GM19468 (cell line): ENCODE data around the gene LDLRAD4.

Source experiments
- ATAC-seq: cut with Tn5 transposase; IDR thresholded peaks from one replicate; pipeline ENCODE4 v1.9.1; 2021; ENCODE audit warnings: mild to moderate bottlenecking, moderate library complexity, moderate number of reproducible peaks; ENCODE audit not compliant: unreplicated experiment; ENCODE audit errors: extremely low read depth

The LDLRAD4 gene

DNA sequence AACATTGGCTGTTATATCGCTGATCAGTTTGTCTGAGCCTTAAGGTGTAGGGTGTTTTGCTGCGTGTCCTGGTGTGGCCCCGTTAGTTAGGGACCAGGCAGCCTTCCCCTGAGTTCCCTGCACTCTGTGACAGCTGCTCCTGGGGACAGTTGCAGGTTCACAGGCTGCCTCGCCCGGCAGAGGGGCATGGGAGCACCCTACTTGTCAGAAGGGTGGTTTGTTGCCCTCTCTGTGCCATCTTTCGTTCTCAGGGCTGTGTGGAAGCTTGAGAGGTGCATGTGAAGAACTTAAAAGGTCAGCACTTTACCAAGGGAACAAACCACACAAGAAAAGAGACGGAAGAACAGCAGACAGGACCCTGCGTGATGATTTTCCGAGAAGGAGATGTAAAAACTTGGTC lies 159.6 kb downstream of the LDLRAD4 start:
- ATAC-seq, result no peak

DNA sequence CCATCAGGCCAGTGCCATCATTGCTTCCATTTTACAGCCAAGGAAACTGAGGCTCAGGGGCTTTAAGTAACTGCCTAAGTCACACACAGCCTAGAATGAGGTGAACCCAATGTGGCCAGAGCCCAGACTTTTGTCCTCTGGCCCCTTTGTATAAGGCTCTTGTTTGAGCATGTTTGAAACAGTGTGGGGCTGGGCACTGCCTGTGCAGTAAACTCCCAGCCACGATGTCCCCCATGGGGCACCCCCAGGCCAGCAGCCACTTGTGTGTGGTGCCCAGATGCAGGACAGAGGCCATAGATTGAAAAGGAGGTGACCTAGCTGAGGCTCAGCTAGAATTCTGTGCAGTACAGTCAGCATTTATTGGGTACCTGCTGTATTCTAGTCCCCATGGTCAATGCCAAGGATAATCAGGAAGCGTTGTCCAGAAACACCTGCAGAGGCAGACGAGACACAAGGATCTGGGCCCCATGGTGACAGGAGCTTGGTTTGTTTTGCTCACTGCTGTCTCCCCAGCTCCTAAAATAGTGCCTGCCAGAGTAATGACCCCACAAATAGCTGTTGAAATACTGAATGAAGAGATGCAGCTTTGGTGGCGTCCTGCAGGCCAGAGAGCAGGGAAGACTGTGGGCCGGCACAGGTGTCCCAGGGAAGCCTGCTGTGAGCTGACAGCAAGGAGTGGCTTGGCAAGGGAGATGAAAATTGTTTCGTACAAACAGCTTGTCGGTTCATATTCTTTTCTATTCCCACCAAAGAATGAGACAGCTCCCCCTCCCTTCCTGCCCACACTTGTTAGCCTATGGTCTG lies 160.7 kb downstream of the LDLRAD4 start:
- ATAC-seq, result no peak

DNA sequence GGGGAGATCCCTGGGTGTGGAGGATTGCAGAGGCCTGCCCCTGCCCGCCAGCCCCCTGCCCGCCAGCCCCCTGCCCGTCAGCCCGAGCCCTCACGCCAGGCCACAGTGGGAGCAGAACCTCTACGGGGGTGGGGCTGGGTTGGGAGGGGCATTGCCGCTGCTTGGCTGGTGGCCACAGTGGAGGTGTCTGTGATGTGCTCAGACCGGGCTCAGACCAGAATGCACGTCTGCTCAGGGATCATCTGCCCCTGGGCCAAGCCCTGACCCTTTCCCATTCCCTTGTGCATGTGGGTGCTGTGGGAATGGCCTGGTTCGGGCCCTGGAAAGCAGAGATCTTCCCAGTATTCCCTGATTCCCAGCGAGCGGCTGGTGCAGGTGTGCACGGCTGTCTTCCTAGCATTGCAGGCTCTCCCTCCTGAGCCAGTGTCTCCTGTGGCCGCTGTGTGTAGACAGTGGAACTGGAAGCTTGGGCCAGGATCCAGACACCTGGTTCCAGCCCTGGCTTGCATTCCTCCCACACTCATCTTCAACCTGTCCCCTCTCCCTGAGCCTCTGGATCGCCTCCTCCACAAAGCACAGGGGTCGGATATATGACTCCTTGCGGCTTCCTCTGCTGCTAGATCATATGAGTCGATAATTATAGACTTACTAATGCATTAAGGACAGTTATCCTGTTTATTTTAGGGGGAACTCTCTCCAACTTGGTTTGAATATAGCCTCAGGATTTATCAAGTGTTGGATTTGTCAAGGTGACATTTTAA lies 161.6 kb downstream of the LDLRAD4 start:
- ATAC-seq, result no peak

DNA sequence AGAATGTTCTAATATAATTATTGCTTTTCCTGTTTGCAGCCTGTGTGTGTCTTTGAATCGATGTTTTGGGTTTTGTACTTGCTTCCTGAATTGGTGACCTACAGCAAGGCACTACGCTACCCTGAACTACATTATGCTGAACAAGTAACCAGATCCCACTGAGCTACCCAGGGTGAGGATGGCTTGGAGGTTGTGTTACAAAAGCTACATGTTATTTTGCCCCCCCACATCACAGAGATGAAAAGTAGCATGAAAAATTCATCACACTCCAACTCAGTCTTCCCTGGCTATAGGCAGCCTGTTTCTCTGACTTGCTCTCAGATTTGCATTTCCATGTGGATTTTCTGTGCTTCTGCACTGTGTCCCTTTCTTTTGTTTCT lies 162.1 kb downstream of the LDLRAD4 start:
- no peak for ATAC-seq

DNA sequence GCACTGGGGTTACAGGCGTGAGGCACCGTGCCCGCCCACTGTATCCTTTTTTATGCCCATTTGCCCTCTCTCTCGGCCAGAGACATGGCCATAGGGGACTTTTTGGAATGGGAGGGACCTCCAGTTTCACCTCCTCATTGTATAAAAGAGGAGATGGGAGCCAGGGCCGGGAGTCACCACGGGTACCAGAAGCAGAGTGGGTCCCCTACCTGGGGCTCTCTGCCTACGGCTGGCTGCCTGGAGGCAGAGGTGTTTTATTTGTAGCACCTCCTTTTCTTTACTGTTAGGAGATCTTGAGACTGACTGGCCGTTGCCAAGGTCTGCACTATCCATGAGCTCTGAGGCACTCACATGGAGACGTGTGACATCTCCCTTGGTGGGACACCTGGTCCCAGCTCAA lies 162.8 kb downstream of the LDLRAD4 start:
- no peak for ATAC-seq

DNA sequence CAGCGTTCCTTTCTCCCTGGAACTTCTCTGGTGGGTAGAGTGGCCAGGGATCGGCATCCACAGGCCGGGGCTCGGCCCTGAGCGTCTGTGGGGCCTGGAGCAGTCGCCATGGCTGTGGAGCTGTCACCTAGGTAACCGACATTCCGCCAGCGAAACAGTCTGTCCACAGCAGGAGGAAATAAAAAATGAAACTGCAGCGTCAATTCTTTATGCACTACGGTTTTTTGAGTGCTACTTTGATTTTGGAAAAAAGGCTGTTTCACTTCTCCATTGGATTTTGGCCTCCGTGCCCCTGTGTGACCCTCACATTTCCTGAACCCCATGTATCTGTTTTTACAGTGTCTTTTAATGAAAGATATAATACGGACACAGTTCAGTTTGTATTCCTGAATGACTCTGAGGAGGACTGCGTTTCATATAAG lies 163.4 kb downstream of the LDLRAD4 start:
- ATAC-seq, result no peak

DNA sequence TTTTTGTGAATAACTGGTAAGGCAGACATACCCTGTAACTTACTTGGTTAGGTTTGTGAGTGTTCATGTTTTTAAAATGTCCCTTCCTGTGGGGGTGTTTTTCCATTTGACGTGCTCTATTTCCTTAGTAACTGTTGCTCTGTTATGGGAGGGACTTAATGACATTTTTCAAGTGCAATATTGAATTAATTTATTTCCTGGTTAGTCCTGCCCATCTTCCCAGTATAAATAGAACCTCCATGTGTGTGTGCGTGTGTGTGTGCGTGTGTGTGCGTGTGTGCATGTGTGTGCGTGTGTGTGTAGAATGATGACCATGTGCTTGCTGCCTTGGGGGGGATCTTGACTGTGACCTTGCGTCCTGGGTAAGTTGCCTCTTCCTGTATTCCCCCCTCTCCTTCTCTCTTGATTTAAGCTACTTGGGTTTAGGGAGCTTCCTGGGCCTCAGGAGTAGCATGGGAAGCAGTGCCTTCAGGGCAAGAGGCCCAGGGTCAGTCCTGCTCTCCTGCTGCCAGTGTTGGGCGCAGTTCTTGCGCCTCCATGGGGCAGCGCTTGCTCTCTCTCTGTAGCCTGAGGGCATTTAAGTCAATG lies 163.9 kb downstream of the LDLRAD4 start:
- ATAC-seq, result no peak

DNA sequence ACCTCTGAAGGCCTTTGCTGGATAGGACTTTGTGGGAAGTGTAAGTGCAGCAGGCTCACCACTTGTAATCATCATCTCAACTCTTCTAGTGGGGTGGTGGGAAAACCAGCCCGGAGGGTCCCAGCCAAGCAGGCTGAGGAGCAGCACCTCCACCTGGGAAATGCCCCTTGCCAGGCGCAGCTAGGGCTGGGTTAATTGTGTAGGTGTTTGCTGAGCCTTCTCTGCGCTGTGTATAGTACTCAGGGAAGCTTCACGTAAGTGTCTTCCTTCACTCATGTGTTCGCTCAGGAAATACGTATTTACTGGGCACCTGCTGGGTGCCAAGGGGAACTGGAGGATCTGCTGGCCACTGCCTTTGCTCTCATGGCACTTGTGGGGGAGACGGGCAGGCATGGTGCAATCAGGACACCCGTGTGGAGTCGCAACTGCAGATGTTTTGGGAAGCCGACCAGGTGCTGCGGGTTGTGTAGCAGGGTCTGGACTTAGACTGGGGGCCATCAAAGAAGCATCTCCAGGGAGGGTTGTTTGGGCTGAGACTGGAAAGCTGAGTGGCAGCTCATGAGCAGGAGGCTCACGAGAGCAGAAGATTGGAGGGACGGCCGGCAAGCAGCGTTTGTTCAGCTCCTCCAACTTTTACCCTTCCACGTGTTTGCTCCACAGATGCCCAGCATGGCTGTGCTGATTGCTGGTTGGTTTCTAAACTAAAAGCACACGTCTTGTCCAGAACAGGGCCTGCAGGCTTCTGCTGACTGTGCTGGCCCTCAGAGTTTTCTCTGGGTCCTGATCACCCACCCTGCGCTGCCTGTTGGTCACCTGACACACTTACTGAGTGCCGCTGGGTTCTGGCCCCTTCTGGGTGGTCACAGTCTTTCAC lies 164.6 kb downstream of the LDLRAD4 start:
- no peak for ATAC-seq

DNA sequence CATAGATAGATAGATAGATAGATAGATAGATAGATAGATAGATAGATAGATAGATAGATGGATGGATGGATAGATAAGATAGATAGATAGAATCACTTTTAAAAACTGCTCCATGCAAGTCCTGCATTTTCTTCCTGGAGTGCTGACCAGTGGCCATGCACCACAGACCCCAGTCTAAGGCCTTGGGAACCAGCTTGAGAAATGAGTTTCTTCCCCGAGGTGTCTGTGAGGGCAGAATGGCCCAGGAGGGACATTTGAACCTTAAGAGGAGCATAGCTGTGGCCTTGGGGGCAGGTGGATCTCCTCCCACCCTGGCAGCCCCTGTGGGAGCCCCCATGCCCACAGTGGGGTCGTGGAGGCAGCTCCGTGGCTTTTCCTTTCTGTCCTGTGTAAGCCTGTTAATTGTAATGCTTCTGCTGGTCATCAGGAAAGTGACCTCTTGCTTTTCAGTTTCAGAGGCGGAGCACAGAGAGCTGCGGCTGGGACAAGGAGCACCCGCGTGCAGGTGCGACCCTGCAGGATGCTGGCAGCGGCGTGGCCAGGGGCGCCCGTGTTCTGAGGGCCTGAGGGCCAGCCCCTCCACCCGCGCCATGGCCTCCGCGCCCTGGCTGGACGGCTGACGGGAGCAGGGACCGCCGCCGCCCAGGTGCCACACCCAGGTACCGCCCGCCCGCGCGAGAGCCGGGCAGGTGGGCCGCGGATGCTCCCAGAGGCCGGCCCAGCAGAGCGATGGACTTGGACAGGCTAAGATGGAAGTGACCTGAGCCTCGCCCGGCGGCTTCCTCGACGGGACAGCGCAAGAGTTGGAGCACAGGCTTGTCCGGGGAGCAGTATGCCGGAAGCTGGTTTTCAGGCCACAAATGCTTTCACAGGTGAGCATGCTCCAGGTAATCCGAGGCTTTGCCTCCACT lies 168.6 kb downstream of the LDLRAD4 start:
- no peak for ATAC-seq

DNA sequence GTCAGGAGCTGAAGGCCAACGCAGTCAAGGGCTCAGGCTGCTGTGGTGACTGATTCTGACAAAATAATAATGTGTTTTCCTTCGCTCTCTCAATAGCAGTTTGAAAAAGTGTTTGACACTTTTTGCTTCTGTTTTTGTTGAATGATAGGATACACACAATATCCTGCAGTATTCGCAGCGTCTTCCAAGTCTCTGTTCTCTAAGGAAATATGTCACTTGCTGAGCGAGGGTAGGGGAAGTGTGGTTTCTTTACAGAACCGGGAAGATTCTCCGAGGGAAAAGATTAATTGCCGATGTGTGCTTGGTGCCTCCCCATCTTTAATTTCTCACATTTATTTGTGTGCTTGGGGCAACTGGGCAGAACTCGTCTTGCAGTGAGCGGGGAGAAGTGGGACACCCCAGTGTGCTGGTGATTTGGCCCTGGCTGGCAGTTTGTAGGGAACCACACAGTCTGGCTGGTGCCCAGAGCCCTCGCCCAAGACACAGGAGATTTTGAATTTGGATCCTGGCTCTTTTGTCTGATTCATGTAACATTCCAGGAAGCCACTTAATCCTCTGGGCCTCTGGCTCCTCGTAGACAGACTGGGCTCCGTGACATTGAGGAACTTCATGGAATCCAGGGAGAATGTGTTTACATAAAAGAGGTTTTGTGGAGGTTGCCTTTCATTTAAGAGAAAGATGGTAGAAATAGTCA lies 169.4 kb downstream of the LDLRAD4 start:
- no peak for ATAC-seq

DNA sequence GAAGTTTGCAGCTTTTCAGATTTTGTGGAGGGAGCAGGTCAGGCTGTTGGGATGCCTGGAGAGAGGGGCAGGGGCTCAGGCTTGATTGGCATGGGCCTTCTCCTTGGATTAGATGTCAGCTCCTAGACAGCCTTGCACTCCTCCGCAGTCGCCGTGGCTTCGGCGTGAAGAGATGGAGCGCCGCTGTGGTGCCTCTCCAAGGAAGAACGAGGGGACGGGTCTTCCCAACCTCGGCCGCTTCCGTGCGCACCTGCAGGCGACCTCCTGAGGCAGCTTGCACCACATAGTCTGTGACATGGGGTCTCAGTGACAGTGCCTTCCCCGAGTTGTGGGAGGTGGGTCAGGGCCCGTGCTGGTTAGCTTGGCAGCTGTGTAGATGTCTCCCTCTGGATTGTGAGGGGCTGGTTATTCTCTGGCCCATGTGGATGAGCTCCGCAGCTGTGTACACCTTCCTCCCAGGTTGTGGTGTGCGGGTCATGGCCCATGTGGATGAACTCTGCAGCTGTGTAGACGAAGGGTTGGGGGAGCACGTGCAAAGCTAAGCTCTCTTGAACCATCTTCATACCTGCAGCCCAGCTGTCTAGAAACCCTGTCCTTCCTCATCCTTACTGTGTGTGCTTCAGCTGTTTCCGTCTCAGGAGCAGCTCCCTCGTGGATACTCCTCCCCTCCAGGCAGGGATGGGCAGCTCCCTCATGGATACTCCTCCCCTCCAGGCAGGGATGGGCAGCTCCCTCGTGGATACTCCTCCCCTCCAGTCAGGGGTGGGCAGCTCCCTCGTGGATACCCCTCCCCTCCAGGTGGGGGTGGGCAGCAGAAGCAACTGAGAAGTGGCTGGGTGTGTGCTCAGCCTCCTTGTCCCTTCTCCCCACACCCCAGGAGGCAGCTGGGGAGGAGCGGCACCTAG lies 170.3 kb downstream of the LDLRAD4 start:
- no peak for ATAC-seq

DNA sequence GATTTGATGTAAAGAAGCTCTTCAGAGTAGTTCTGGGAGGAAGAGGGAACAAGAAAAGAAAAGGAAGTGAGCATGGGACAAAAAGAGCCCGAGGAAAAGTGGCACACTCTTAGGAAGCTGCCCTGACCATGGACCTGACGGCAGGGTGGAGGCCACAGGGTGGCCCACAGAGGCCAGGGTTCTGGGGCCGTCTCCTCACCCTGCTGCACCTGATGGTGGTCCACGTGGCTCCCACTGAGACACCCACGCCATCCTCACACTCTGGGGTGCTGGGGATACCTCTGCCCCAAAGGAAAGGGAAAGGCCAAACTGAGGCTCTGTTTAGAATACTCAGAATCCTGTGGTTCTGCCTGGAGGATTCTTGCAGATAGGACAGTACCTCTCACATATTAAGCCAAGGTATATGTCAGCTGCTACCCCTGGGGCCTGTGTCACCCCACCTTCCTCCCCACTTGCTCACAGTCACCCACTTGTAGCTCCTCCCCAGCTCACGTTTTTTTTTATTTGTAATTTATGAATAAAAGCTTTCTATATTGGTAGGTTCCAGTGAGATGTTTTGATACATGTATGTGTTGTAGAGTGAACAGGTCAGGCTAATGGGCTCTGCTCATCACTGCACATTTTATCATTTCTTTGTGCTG lies 171.1 kb downstream of the LDLRAD4 start:
- no peak for ATAC-seq

DNA sequence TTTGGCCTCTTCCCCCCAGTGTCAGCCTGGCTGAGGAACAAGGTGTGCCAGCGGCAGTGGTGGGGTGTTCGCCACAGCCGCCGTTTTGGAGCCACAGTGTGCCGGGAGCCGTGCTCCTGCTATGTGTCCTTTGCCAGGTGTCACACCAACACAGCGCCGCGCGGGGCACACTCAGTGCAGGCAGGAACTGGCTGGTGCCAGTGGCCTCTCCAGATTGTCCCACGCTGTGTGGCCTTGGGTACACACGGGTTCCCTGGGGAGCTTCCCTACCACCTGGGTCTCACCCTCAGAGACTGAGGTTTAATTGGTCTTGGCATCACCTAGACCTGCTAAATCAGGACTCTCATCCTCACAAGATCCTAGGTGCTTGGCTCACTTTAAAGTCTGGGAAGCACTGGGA lies 171.6 kb downstream of the LDLRAD4 start:
- no peak for ATAC-seq

DNA sequence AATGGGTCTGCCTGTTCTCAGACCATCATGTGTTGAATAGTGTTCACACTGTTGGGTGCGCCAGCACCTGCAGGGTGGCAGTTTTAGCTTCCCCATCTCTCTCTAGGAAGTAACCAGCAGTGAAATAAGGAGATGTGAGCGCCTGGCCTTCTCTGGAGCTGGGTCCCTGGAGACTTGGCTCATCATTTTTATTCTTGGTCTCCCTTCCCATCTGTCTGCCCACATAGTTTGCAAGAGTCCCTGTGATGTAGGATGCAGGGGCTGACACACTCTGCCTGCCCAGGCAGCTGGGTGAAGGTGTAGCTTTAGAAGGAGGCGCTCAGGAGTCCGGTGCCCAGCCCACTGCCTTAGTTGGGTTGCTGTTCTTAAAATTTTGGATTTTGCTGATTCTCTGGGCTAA lies 172.2 kb downstream of the LDLRAD4 start:
- no peak for ATAC-seq

DNA sequence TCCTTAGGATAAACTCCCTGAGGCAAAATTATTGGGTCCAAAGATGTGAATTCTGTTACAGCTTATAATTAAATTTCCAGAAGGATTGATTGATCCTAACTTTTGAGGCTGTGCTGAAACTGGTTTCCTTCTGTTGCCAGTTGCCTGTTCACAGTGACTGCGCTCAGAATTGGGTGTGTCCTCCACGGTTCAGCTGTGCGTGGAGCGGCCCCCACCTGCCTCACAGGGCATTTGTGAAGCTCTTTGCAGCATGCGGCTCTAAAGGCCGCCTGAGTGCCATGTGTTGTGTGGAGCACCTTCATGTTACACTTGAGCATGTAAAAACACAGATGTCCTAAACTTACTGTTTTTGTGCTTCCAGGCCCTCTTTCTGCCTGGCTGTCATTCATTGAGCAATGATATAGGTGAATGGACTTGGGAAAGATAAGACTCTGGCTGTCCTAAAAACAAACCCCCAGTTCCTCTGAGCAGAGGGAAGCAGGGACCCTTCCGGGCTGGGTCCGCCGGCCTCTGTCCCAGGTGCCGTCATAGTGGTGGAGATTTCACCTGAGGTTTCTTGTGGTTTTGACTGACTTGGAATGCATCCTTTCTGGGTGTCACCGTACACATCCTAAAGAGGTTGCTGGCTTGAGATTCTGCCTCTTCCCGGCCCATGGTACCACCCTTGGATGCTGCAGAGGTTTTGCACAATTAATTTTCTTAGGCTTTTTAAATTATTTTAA lies 173.6 kb downstream of the LDLRAD4 start:
- ATAC-seq, result no peak

DNA sequence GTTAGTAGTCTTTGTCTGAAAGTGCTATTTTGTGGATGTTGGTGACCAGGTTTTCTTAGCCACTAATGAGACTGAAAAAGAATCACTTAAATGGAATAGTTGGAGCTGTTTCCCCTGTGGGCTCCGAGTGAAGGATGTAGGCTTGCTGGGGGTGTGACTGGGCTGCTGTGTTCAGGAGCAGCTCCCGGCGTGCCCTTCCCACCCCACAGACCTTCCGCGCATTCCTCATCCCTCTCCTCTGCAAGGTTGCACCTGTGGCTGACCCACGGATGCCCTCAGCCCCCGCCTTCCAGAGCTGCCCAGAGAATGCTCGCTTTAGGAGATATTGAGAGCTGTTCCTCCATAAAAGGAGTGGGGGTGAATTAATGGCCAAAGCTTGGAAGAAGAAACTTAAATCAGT lies 174.3 kb downstream of the LDLRAD4 start:
- ATAC-seq, result no peak

DNA sequence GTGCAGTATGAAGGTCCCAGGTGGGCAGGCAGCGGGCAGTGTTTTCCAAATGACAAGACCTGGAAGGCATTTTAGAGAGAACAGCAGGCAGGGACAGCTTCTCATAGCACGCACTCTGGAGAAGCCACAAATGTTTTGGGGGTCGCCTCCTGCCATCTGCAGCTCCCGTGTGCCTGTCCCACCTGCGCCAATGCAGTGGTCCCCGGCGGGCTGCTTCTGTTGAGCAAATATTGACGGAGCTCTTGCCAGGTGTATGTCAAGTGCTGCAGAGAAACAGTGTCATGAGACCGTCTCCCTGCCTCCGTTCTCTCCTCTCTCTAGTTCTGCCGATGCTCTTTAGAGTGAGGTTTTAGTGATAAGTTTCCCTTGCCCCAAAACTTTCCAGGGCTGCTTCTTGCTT lies 174.8 kb downstream of the LDLRAD4 start:
- ATAC-seq, result no peak
